B cell (primary cell): ENCODE data around the gene CD247. TPM values are rescaled to one million over a fixed set of nuclear protein-coding genes. Genes with fewer than 3 reads are reported as not detected.

Experiments
- ATAC-seq: fragments of 200-7000 bp; cut with Tn5 transposase; one replicate; pipeline ENCODE4 v1.10.0; 2021; ENCODE audit warnings: low read depth, mild to moderate bottlenecking, moderate number of reproducible peaks, moderate library complexity
- CTCF ChIA-PET: fragments of 350-600 bp; sonication (Branson Sonifier 250); formaldehyde crosslinking; loops from one replicate; lab custom pipeline; 2021; ENCODE audit warnings: antibody characterized with exemption, inconsistent platforms; lab: Charles Lee
- POLR2A ChIA-PET: fragments of 350-600 bp; sonication (Branson Sonifier 250); formaldehyde crosslinking; loops from one replicate; lab custom pipeline; 2021; ENCODE audit warnings: antibody characterized with exemption; lab: Charles Lee
- DNase-seq: peaks from one replicate; pipeline ENCODE4 v3.0.0; 2013
- H2AFZ ChIP-seq: 2 replicates; pipeline ENCODE4 v1.6.1; 2012; ENCODE audit warnings: mild to moderate bottlenecking, low read depth, low read length; ENCODE audit not compliant: insufficient read depth, poor library complexity, severe bottlenecking
- H3K27ac ChIP-seq, 2 donors: 1 replicate in 1 of 2; 2 replicates in 1 of 2; pipeline ENCODE4 v1.5.1; 2012 to 2013; ENCODE audit warnings: low read length in 2 of 2, mild to moderate bottlenecking in 2 of 2, moderate library complexity in 1 of 2
- H3K27me3 ChIP-seq, 4 experiments: fragments of 200-600 bp in 1 of 4; sonication (generic) in 1 of 4; replicated peaks in 1 of 4; 1 replicate in 2 of 4; 2 replicates in 2 of 4; pipeline versions ENCODE4 v1.6.1 to v1.7.0; 2013 to 2016; ENCODE audit warnings: low read length in 3 of 4, mild to moderate bottlenecking in 2 of 4, mixed read lengths in 1 of 4, moderate library complexity in 1 of 4; ENCODE audit not compliant: insufficient read depth in 4 of 4, control insufficient read depth in 3 of 4; ENCODE audit errors: control extremely low read depth in 1 of 4
- H3K36me3 ChIP-seq, 2 experiments: replicated peaks in 1 of 2; 1 replicate in 1 of 2; 2 replicates in 1 of 2; pipeline versions ENCODE4 v1.6.1 to v1.7.1; 2013; ENCODE audit warnings: low read length in 1 of 2; ENCODE audit not compliant: insufficient read depth in 2 of 2, control insufficient read depth in 1 of 2; ENCODE audit errors: control extremely low read depth in 1 of 2, extremely low read depth in 1 of 2
- H3K4me1 ChIP-seq, 2 donors: fragments of 200-600 bp in 1 of 2; sonication (generic) in 1 of 2; 1 replicate in 1 of 2; 2 replicates in 1 of 2; pipeline versions ENCODE4 v1.5.1 to v1.6.1; 2013 to 2017; ENCODE audit warnings: low read length in 2 of 2; ENCODE audit not compliant: control insufficient read depth in 2 of 2, insufficient read depth in 2 of 2
- H3K4me2 ChIP-seq: replicated peaks from 2 replicates; pipeline ENCODE3; 2012; ENCODE audit warnings: mild to moderate bottlenecking, low read depth, low read length; ENCODE audit not compliant: poor library complexity, severe bottlenecking
- H3K4me3 ChIP-seq, 5 experiments: fragments of 200-600 bp in 1 of 5; sonication (generic) in 1 of 5; 1 replicate in 3 of 5; 2 replicates in 2 of 5; pipeline versions ENCODE4 v1.5.1 to v1.7.0; 2011 to 2016; ENCODE audit warnings: low read length in 4 of 5, mild to moderate bottlenecking in 4 of 5, low read depth in 2 of 5, control low read depth in 1 of 5, moderate library complexity in 1 of 5; ENCODE audit not compliant: insufficient read depth in 1 of 5; ENCODE audit errors: control extremely low read depth in 1 of 5, extremely low read depth in 1 of 5
- H3K79me2 ChIP-seq: fragments of 200-600 bp; sonication (generic); one replicate; pipeline ENCODE4 v1.6.0; 2016; ENCODE audit warnings: low read length; ENCODE audit not compliant: control insufficient read depth, insufficient read depth
- H3K9ac ChIP-seq: fragments of 200-600 bp; sonication (generic); 2 replicates; pipeline ENCODE4 v1.6.1; 2017; ENCODE audit warnings: mild to moderate bottlenecking, low read length, moderate library complexity
- H3K9me3 ChIP-seq, 3 donors: one replicate each; pipeline versions ENCODE4 v1.6.1 to v1.7.1; 2013; ENCODE audit warnings: low read length in 2 of 3; ENCODE audit not compliant: control insufficient read depth in 2 of 3, insufficient read depth in 1 of 3; ENCODE audit errors: control extremely low read depth in 1 of 3
- H4K20me1 ChIP-seq: 2 replicates; pipeline ENCODE4 v1.6.0; 2012; ENCODE audit warnings: mild to moderate bottlenecking, low read length; ENCODE audit not compliant: insufficient read depth, control insufficient read depth, poor library complexity, severe bottlenecking
- H3K27ac Mint-ChIP-seq: one replicate; pipeline ENCODE4 v1.8.0; 2021; ENCODE audit warnings: mixed read lengths
- H3K27me3 Mint-ChIP-seq: one replicate; pipeline ENCODE4 v1.8.0; 2021; ENCODE audit warnings: mixed read lengths
- H3K4me1 Mint-ChIP-seq: one replicate; pipeline ENCODE4 v1.8.0; 2021; ENCODE audit warnings: mixed read lengths
- H3K4me3 Mint-ChIP-seq: one replicate; pipeline ENCODE4 v1.8.0; 2021; ENCODE audit warnings: mixed read lengths
- H3K9me3 Mint-ChIP-seq: one replicate; pipeline ENCODE4 v1.8.0; 2022; ENCODE audit warnings: mixed read lengths; ENCODE audit not compliant: insufficient read depth
- CTCF ChIP-seq: fragments of 200-600 bp; IDR thresholded peaks from one replicate; pipeline ENCODE4 v1.8.0; 2022; ENCODE audit warnings: antibody characterized with exemption, mild to moderate bottlenecking
- EZH2 ChIP-seq: IDR thresholded peaks from 2 replicates; pipeline ENCODE4 v1.6.1; 2012; ENCODE audit warnings: borderline replicate concordance, low read depth, mild to moderate bottlenecking, moderate library complexity, low read length; ENCODE audit not compliant: insufficient read depth, poor library complexity, severe bottlenecking
- WGBS: methylation state at CpG from one replicate; pipeline ENCODE4 v1.1.5; 2013; ENCODE audit warnings: missing lambda C conversion rate; ENCODE audit not compliant: insufficient coverage; 5-methylcytosine and 5-hydroxymethylcytosine counted together
- intact Hi-C: fragments of 100-400 bp; cut with micrococcal nuclease; formaldehyde crosslinking; loops from one replicate; pipeline ENCODE4 v1.10.0; 2022
- polyA plus RNA-seq: library from polyadenylated mRNA; depleted of rRNA; stranded (reverse); fragments of >200 nt; gene quantifications from 2 replicates; pipeline ENCODE4 v1.2.3, GENCODE V29; 2012
- total RNA-seq, 2 donors: library from RNA; stranded (reverse); fragments of 120-200 nt in 1 of 2; gene quantifications; 1 replicate in 1 of 2; 2 replicates in 1 of 2; pipeline versions ENCODE4 v1.2.3 to v1.2.4, GENCODE V29; 2013 to 2022

The CD247 gene
- total and polyA plus RNA-seq, 2 donors (not counting 1 experiment from before 2014, with no cell fraction given) = 2.5 to 10.8 TPM

DNA sequence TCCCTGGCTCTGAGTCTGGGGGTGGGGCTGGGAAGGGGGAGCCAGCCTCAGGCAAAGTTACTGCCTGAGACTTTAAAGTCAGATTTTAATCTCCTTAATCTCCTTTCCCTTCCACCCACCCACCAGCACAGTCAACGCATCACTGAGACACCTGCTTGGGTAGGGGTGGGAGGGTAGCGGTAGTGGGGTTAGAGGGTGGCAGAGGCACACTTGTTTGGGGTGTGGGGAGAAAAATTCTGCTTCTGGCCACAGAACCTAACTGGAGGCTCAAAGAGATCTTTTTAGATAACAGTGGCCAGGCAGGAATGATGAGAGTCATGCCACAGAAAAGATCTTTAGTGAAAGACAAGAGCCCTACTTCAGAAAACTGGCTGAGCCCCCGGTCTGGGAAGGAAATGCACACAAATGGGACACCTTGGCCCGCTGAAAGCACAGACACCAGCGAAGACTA lies 44.1 kb downstream of the CD247 start:
- Histone ChIP-seq H3K9me3 (no peaks in the 10 kb centered on the region), H3K36me3 (no peaks in the 10 kb centered on the region), H3K27ac (no peak overlapping the region), H3K27me3 (peaks cover 0 to 8% (median 2%) of the 10 kb centered on the region in 4 experiments), H2AFZ (no peak overlapping the region), H3K9ac (no peak overlapping the region), H3K4me2 (no peak overlapping the region), H3K4me3 (no peak overlapping the region), H3K4me1 (no peaks in the 10 kb centered on the region), H3K79me2 (no peaks in the 10 kb centered on the region), H4K20me1 (no peaks in the 10 kb centered on the region)
- Mint-ChIP-seq H3K4me3 (no peak overlapping the region), H3K27ac (no peak overlapping the region), H3K9me3 (no peaks in the 10 kb centered on the region), H3K27me3 (peaks cover 29% of the 10 kb centered on the region), H3K4me1 (no peaks in the 10 kb centered on the region)
- DNase-seq = no peak
- TF ChIP-seq CTCF (no peak), EZH2 (no peak)
- CTCF ChIA-PET = interaction anchor here (1.0 kb wide), 1 partner anchor 60 kb away, joined by 3 read pairs; no protein-coding TSS in a partner anchor
- POLR2A ChIA-PET = no interaction called here
- WGBS = 86% methylated on average over 4 of the region's 5 CpGs
- intact Hi-C loops = no loop called here
- ATAC-seq = no peak

- no peak overlapping the region for H3K27ac Mint-ChIP-seq
Measured at GRCh38 chr1:167473761-167474160, 44.6 kb downstream of the CD247 start.

More at GRCh38 chr1:167473761-167474160, 44.6 kb downstream of the CD247 start:
- ATAC-seq = no peak
- Histone ChIP-seq H3K27ac (no peak overlapping the region), H4K20me1 (no peaks in the 10 kb centered on the region), H3K4me3 (no peak overlapping the region), H3K79me2 (no peaks in the 10 kb centered on the region), H3K4me2 (no peak overlapping the region), H2AFZ (no peak overlapping the region), H3K9me3 (no peaks in the 10 kb centered on the region), H3K4me1 (no peaks in the 10 kb centered on the region), H3K27me3 (peaks cover 0 to 8% (median 2%) of the 10 kb centered on the region in 4 experiments), H3K36me3 (no peaks in the 10 kb centered on the region), H3K9ac (no peak overlapping the region)
- 85% methylated on average over 2 of the region's 5 CpGs for WGBS
- TF ChIP-seq EZH2 (no peak), CTCF (no peak)
- no peak for DNase-seq
- Mint-ChIP-seq H3K4me1 (no peaks in the 10 kb centered on the region), H3K4me3 (no peak overlapping the region), H3K27me3 (peaks cover 29% of the 10 kb centered on the region), H3K9me3 (no peaks in the 10 kb centered on the region)
- ChIA-PET POLR2A (no interaction called here), CTCF (interaction anchor here (0.6 to 1.0 kb wide), 2 partner anchors 8 to 61 kb away, joined by 3 to 4 read pairs; no protein-coding TSS in a partner anchor)
- intact Hi-C loops = no loop called here
